Fibroblast of pulmonary artery (primary cell): ENCODE measurements around the gene AUTS2.

ENCODE experiments used
- DNase-seq: peaks from one replicate; pipeline ENCODE4 v3.0.0-alpha.2; 2010; ENCODE audit warnings: low read depth
- H3K4me3 ChIP-seq: replicated peaks from 2 replicates; pipeline ENCODE4 v1.5.1; 2011; ENCODE audit warnings: low read depth, mild to moderate bottlenecking, control low read depth, low read length, moderate library complexity
- CTCF ChIP-seq: IDR thresholded peaks from 2 replicates; pipeline ENCODE4 v1.5.1; 2011; ENCODE audit warnings: mild to moderate bottlenecking, control low read depth, low read length, inconsistent platforms; ENCODE audit errors: missing control alignments

The AUTS2 gene

GRCh38 chr7:70667406-70667805 lies 1069.1 kb downstream of the AUTS2 start:
- TF ChIP-seq CTCF, result no peak
- H3K4me3 ChIP-seq, result no peak overlapping the region
- no peak for DNase-seq

- no peak overlapping the region for H3K4me3 ChIP-seq
- TF ChIP-seq CTCF, result no peak
- DNase-seq, result no peak
Measured at GRCh38 chr7:70668606-70669358, 1070.5 kb downstream of the AUTS2 start.

- no peak for DNase-seq
- no peak overlapping the region for H3K4me3 ChIP-seq
- TF ChIP-seq CTCF, result no peak
Measured at GRCh38 chr7:70669854-70670253, 1071.6 kb downstream of the AUTS2 start.

- DNase-seq, result no peak
- no peak overlapping the region for H3K4me3 ChIP-seq
- no peak for TF ChIP-seq CTCF
Measured at GRCh38 chr7:70670288-70670687, 1072.0 kb downstream of the AUTS2 start.

- no peak for TF ChIP-seq CTCF
- no peak for DNase-seq
- H3K4me3 ChIP-seq, result no peak overlapping the region
Measured at GRCh38 chr7:70673778-70674570, 1075.7 kb downstream of the AUTS2 start.

- TF ChIP-seq CTCF, result no peak
- no peak overlapping the region for H3K4me3 ChIP-seq
- no peak for DNase-seq
Measured at GRCh38 chr7:70674571-70675010, 1076.3 kb downstream of the AUTS2 start.
